Body of pancreas (tissue), 4 donors: ENCODE results near the gene PKIB. TPM values are rescaled to one million over a fixed set of nuclear protein-coding genes. Genes with fewer than 3 reads are reported as not detected.

Experiments used
- ATAC-seq: fragments of 150-250 bp; one replicate; pipeline ENCODE4 v1.9.1; 2016
- DNase-seq, 4 donors: peaks; one replicate each; pipeline ENCODE4 v3.0.0-alpha.2; 2019
- H3K27ac ChIP-seq, 4 donors: fragments of 200-600 bp; sonication (generic); 1 replicate in 3 of 4; 2 replicates in 1 of 4; pipeline versions ENCODE4 v1.5.1 to v1.6.1; 2016 to 2019; ENCODE audit warnings: mild to moderate bottlenecking in 1 of 4, mixed read lengths in 1 of 4, moderate library complexity in 1 of 4
- H3K27me3 ChIP-seq, 2 donors: fragments of 200-600 bp; sonication (generic); one replicate each; pipeline ENCODE4 v1.6.0; 2016; ENCODE audit warnings: mild to moderate bottlenecking in 1 of 2
- H3K36me3 ChIP-seq, 2 donors: fragments of 200-600 bp; sonication (generic); replicated peaks in 1 of 2; 2 replicates each; pipeline ENCODE4 v1.5.1; 2016; ENCODE audit warnings: low read depth in 2 of 2; ENCODE audit not compliant: insufficient read depth in 1 of 2
- H3K4me1 ChIP-seq: fragments of 200-600 bp; sonication (generic); one replicate; pipeline ENCODE4 v1.6.0; 2016
- H3K4me3 ChIP-seq, 2 donors: fragments of 200-600 bp; sonication (generic); 1 replicate in 1 of 2; 2 replicates in 1 of 2; pipeline ENCODE4 v1.5.1; 2016 to 2019
- H3K9me3 ChIP-seq, 3 donors: fragments of 200-600 bp; sonication (generic); 1 replicate in 2 of 3; 2 replicates in 1 of 3; pipeline ENCODE4 v1.5.1; 2016
- CTCF ChIP-seq, 7 experiments: fragments of 450-650 bp in 4 of 7; fragments of 200-600 bp in 3 of 7; sonication (generic) in 3 of 7; IDR thresholded peaks; one replicate each; pipeline ENCODE4 v1.5.1; 2016 to 2019; ENCODE audit warnings: antibody characterized with exemption in 7 of 7
- POLR2A ChIP-seq, 3 donors: fragments of 450-650 bp; IDR thresholded peaks; one replicate each; pipeline ENCODE4 v1.6.1; 2016; ENCODE audit warnings: antibody characterized with exemption in 3 of 3, mild to moderate bottlenecking in 2 of 3
- WGBS, 2 donors: methylation state at CpG; one replicate each; pipeline ENCODE4 v1.1.5; 2017; 5-methylcytosine and 5-hydroxymethylcytosine counted together
- intact Hi-C: fragments of 100-400 bp; cut with DNase I; formaldehyde crosslinking; loops from one replicate; pipeline ENCODE4 v1.15.1; 2023
- total RNA-seq, 2 donors: library from RNA; depleted of rRNA; stranded (reverse); fragments of >200 nt; gene quantifications; one replicate each; pipeline ENCODE4 v1.1.0, GENCODE V29; 2016

Gene PKIB
- total RNA-seq, 2 donors from 2014 or later, result 13.0 TPM; not detected in 1

DNA sequence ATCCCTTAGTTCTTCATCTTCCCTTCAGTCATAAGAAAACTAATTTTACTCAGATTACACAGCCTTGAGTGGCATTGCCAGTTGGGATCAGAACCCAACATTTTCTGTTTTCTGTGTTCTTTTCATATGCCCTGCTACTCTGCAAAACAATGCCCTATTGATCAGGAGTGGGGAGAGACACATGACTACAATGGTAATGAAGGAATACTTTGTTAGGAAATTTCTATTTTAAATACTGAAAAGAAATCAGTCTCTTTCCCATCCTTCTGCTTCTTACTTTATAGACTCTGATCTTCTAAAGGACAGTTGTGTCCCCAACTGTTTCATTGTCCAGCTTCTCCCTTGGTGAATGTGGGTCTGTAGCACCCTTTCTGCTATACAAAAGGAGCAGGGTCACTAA lies 5.5 kb upstream of the PKIB start:
- Histone ChIP-seq H3K9me3 (no peaks in the 10 kb centered on the region), H3K36me3 (no peaks in the 10 kb centered on the region), H3K4me1 (no peaks in the 10 kb centered on the region), H3K27me3 (no peaks in the 10 kb centered on the region), H3K4me3 (no peak overlapping the region), H3K27ac (no peak overlapping the region)
- TF ChIP-seq CTCF (IDR thresholded peaks at IDR 0.05), result no peak
- TF ChIP-seq POLR2A (IDR thresholded peaks at IDR 0.05), result no peak
- DNase-seq (no peak), ATAC-seq (no peak)
- intact Hi-C loops, result no loop called here

- no peaks in the 10 kb centered on the region for H3K36me3 ChIP-seq
- ATAC-seq, result peak; percentile 74
- peaks cover 14% of the 10 kb centered on the region for H3K4me1 ChIP-seq
- intact Hi-C loops, result no loop called here
- TF ChIP-seq CTCF (IDR thresholded peaks at IDR 0.05) (peak in 3 of 7 experiments; percentile 34 to 49 (median 37)), POLR2A (IDR thresholded peaks at IDR 0.05) (peak in 1 of 3 donors; percentile 39)
- H3K27ac ChIP-seq, result peak overlapping the region; percentile 13 to 84 (median 72)
- 0% methylated on average over 16 to 42 of the region's 42 CpGs for WGBS, 2 donors
- no peaks in the 10 kb centered on the region for H3K9me3 ChIP-seq
- DNase-seq, result peak; percentile 69 to 87 (median 76)
- peak overlapping the region; percentile 37 to 67 for H3K4me3 ChIP-seq
- no peaks in the 10 kb centered on the region for H3K27me3 ChIP-seq
Observed at GRCh38 chr6:122610690-122611455, 668 bp downstream of the PKIB start.

- 61 to 83% methylated on average over 3 of the region's 3 CpGs for WGBS, 2 donors
- no peak overlapping the region for H3K27ac ChIP-seq
- no peak overlapping the region for H3K4me3 ChIP-seq
- no peak for DNase-seq
- no peak for ATAC-seq
- no peaks in the 10 kb centered on the region for H3K9me3 ChIP-seq
- no peaks in the 10 kb centered on the region for H3K36me3 ChIP-seq
- TF ChIP-seq CTCF (IDR thresholded peaks at IDR 0.05) (no peak), POLR2A (IDR thresholded peaks at IDR 0.05) (no peak)
- intact Hi-C loops, result no loop called here
- H3K27me3 ChIP-seq, result no peaks in the 10 kb centered on the region
- peaks cover 14% of the 10 kb centered on the region for H3K4me1 ChIP-seq
Observed at GRCh38 chr6:122612838-122613237, 2.6 kb downstream of the PKIB start.

GRCh38 chr6:122614303-122614702 lies 4.1 kb downstream of the PKIB start:
- Histone ChIP-seq H3K4me3 (no peak overlapping the region), H3K4me1 (peaks cover 14% of the 10 kb centered on the region), H3K9me3 (no peaks in the 10 kb centered on the region), H3K36me3 (no peaks in the 10 kb centered on the region), H3K27me3 (no peaks in the 10 kb centered on the region), H3K27ac (no peak overlapping the region)
- TF ChIP-seq POLR2A (IDR thresholded peaks at IDR 0.05) (no peak), CTCF (IDR thresholded peaks at IDR 0.05) (no peak)
- intact Hi-C loops, result no loop called here
- ATAC-seq, result no peak
- DNase-seq, result no peak
- WGBS, 2 donors, result 36 to 69% methylated on average over 1 of the region's 1 CpG

DNA sequence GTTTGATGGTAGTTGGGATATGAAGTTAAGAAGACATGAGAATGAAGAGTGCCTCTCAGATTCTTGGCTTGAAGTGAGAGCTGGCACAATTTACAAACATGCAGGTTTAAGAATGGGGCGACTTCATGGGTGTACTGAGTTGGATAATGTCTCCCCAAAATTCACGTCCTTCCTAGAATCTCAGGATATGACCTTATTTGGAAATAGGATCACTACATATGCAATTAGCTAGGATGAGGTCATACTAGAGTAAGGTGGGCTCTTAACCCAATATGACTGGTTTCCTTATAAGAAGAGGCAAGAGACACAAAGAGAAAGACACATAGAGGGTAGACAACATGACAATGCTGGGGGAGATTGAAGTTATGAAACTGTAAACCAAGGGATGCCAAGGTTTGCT lies 5.2 kb downstream of the PKIB start:
- Histone ChIP-seq H3K4me3 (no peak overlapping the region), H3K27me3 (no peaks in the 10 kb centered on the region), H3K4me1 (peaks cover 14% of the 10 kb centered on the region), H3K36me3 (no peaks in the 10 kb centered on the region), H3K27ac (no peak overlapping the region), H3K9me3 (no peaks in the 10 kb centered on the region)
- TF ChIP-seq CTCF (IDR thresholded peaks at IDR 0.05) (no peak), POLR2A (IDR thresholded peaks at IDR 0.05) (no peak)
- DNase-seq (no peak), ATAC-seq (no peak)
- WGBS, 2 donors, result 92 to 95% methylated on average over 2 of the region's 2 CpGs
- intact Hi-C loops, result no loop called here
